Measurements from ENCODE around the gene HAAO.
"Not testable (repeated sequence)": the region's sequence is repeated elsewhere in the genome, so short reads cannot be mapped to it uniquely, and the experiment has no call there.

The HAAO gene

DNA sequence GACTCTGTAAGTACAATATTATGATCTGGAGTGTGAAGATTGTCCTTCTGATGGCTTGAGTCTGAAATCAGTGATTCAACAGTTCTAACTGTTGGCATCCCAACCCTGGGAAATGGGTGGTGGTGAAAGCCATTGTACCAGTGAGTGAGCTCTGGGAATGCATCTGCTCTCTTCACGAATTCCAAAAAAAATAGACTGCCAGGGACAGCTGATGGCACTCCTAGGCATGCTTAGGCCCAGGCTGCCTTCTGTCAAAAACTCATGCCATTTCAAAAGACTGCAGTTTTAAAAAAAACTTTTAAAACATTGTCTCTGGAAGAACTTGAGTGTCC, 48.8 kb downstream of the HAAO start:
- no peak for DNase-seq

DNA sequence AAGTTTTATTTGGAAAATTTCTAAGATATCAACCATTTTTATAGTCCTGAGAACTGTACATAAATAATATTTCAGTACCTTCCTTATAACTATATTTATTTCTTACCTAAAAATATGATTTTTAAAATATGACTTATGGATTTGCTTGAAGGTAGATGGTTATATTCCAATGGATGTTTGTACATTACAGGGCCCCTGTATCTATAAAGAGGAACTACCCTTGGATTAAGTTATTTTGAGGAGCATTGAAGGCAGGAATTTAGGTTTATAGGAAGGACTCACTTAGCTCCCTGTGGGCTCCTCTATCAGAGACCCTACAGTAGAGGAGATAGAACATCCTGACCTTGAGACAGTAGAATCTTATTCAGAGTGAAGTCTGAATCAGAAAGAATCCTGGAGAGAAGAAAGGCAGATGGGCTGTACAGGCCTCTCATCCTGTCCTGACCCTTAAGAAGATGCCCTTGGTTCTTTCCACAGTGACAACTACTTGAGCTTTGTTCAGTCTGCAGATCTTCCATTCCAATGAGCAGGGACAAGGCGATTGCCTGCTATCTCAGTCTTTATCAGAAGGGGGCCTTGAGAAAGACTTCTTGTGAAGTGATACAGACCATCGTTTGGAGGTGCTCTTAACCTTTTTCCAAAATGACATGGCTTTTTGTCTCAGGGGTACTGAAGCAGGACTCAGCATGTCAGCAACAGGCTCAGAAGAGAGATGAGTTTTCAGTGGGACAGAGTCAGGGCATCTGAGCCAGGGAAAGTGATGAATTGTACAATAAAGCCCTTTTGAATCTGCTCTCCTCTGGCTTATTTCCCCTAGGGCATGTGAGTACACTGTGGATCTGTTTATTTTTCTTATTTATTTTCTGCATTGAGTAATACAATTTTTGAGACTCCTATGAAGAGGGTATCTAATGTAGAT, 49.4 kb downstream of the HAAO start:
- no peak for DNase-seq

DNA sequence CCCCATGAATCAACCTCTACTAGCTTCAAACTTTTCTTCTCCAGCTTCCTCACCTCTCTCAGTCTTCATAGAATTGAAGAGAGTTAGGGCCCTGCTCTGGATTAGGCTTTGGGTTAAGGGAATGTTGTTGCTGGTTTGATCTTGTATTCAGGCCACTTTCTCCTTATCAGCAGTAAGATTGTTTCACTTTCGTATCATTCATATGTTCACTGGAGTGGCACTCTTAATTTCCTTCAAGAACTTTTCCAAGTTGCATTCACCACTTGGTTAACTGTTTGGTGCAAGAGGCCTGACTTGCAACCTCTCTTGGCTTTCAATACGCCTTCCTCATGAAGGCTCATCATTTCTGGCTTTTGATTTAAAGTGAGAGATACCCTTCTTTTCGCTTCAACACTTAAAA, 51.2 kb downstream of the HAAO start:
- DNase-seq: no peak

DNA sequence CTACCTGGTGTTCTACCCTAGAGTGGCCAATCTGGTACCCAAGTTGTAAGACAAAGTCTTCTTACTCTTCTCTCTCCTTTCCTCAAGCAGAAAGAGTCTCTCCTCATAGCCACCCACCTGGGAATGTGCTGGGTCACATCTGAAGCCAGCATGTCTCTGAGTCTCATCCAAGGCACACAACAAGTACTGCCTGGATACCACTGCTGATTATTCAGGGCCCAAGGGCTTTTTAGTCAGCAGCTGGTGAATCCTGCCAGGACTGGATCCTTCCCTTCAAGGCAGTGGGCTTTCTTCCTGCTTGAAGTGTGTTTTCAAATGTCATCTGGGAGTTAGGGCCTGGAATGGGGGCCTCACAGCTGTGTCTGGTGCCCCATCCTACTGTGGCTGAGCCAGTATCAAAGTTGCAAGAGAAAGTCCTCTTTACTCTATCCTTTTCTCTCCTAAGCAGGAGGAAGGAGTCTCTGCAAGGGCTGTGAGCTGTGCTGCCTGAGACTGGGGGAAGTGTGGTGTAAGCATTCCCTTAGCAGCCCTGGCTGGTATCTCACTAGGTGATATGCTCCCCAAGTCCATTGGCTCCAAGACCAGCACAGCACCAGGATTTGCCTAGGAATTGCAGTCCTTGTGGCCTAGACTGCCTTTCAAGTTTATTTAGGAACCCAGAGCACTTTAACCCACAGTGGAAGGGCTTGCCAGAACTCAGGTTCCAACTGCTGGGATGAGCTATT, 55.6 kb downstream of the HAAO start:
- DNase-seq: no peak

DNA sequence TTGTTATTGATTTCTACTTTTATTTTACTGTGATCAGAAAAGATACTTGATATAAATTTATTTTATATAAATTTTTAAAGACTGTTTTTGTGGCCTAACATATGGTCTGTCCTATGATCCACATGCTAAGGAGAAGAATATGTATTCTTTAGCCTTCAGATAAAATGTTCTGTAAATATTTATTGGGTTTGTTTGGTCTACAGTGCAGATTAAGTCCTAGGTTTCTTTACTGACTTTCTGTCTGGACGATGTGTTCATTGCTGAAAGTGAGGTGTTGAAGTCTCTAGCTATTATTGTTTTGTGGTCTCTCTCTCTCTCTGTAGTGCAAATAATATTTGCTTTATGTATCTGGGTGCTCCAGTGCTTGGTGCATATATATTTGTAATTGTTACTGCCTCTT, 58.5 kb downstream of the HAAO start:
- DNase-seq: no peak

DNA sequence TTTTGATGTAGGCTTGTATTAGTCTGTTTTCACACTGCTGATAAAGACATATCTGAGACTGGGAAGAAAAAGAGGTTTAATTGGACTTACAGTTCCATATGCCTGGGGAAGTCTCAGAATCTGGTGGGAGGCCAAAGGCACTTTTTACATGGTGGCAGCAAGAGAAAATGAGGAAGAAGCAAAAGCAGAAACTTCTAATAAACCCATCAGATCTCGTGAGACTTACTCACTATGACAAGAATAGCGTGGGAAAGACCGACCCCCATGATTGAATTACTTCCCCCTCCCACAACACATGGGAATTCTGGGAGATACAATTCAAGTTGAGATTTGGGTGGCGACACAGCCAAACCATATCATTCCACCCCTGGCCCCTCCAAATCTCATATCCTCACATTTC, 61.1 kb downstream of the HAAO start:
- not testable (repeated sequence) for DNase-seq

DNA sequence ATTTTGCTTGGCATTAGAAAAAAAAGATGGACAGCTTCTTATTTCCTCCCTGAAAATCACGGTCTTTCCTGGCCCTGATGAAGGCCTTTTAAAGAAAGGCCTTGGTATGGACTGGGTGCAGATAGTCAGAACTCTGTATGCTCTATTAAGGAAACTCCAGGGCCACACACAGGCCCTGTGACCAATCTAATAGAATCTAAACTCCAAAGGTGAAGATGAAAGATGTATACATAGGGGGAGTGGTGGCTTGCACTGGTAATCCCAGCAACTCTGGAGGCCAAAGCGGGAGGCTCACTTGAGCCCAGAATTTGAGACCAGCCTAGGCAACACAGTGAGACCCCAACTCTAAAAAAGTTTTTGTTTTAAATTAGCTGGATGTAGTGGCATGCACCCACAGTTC, 65.7 kb downstream of the HAAO start:
- no peak for DNase-seq

DNA sequence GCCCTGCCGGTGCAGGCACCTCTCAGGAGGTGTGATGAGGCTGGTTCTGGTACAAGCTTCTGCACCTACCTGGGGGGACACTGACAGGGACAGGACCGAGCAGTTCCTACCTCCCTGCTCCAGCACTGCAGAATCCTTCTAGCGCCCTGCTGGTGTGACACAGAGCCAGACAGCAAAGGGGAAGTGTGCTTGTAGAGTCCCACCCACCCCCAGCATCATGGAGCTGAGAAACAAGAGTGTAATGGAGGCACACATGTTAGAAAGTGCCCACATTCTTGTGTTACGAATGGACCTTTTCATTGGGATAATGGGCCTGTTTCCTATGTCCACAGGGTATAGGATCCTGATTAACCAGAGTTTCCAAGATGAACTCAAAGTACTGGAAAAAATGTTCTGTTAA, 66.7 kb downstream of the HAAO start:
- no peak for DNase-seq

DNA sequence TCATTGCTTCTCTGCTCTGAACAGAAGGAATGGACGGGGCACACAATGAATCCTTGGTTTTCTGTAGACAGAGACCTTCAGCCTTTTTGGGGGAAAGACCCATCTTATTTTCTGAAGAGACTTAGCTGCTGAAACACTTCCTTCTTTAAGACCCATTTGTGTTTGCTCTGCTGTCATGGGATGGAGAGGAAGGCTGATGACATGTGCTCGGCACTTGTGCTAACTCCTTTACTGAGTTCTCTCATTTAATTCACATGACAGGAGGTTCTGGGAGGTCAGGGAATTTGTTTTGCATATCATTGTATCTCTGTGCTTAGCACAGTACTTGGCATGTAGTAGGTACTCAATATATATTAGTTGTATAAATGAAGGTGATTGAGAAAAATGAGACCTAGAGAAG, 67.5 kb downstream of the HAAO start:
- DNase-seq: no peak

DNA sequence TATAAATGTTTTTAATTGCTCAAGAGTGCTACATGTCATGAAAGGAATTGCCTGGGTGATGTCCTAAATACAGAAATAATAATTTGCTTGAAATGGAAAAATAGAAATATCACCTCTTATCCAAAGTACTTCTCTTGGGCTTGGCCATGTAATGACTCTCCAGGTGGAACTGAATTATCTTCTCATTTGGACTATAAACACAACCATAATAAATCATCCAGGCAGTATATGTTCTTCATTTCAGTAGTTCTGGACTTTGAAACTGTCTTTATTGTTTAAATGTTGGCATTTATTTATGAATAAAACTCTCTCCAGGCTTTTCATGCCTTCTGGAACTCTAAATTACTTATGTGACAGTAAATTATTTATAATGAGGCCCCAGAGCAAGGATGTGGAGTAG, 68.9 kb downstream of the HAAO start:
- no peak for DNase-seq

DNA sequence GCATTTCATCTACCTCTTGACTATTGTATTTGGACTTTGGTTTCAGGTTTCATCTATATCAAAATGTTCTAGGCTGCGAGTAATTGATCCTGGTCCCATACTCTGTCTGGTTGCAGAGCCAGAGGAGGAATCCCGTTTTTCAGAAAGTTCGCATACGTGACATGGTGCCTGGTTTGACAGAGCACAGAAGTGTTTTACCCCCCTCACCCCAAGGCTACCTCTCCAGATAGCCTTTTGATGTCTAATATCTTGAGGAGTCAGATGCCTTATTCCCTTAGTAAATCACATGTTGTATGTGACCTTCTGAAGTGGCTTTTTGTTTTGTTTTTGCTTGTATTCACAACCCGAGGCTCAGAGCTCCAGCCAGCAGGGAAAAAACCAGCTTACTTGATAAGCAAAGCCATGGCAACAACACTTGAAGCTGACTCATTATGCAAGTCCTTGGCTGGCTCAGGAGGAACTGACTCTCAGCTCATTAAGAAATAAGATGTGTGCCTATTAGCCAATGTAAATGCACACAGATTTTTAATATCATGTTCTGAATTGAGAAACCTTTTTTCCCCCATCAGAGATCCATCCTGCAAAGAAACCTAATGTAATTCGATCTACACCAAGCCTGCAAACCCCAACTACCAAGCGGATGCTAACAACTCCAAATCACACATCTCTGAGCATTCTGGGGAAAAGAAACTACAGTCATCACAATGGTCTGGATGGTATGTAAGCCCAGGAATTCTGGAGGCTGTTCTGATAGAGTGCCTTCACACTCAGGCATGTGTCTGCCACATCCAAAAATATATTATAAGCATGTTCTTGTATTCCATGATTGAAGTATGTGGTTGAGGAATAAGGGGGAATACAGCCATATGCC, 69.8 kb downstream of the HAAO start:
- no peak for DNase-seq

DNA sequence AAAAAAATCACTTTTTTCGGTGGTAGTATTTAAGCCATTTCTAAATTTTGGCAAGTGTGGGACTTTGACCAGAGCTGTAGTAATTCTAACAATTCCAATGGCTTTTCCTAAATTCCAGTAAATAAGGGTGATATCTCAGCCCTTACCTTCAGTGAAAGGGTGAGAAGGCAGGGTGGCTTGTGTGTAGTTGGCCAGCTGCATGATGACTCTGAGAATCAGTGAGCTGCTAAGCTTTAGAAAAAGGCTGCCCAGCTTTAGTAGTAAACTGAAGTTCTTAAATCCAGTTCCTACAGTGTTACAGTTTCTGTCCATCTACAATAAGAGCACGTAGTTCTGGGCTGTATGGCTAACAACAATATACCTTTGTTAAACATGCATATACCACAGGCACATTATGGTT, 70.5 kb downstream of the HAAO start:
- DNase-seq: no peak
